CD4-positive, alpha-beta T cell (primary cell): ENCODE results near the gene NABP1. TPM values are rescaled to one million over a fixed set of nuclear protein-coding genes. Genes with fewer than 3 reads are reported as not detected.

Source experiments
- ATAC-seq: fragments of 200-7000 bp; cut with Tn5 transposase; one replicate; pipeline ENCODE4 v1.10.0; 2022; ENCODE audit warnings: mild to moderate bottlenecking; ENCODE audit not compliant: poor library complexity
- CTCF ChIA-PET: fragments of 350-600 bp; sonication (Branson Sonifier 250); formaldehyde crosslinking; loops from one replicate; lab custom pipeline; 2021; ENCODE audit warnings: antibody characterized with exemption, inconsistent platforms; lab: Charles Lee
- POLR2A ChIA-PET: fragments of 350-600 bp; sonication (Branson Sonifier 250); formaldehyde crosslinking; loops from one replicate; lab custom pipeline; 2021; ENCODE audit warnings: antibody characterized with exemption, inconsistent platforms; lab: Charles Lee
- DNase-seq, 14 experiments: peaks; one replicate each; pipeline ENCODE4 v3.0.0-alpha.2; 2013 to 2020; ENCODE audit warnings: mixed read lengths in 2 of 14
- H3K27ac ChIP-seq, 2 donors: one replicate each; pipeline versions ENCODE4 v1.5.1 to v1.7.0; 2013; ENCODE audit warnings: low read length in 2 of 2, low read depth in 1 of 2, mild to moderate bottlenecking in 1 of 2
- H3K27me3 ChIP-seq, 2 experiments: 1 replicate in 1 of 2; 2 replicates in 1 of 2; pipeline versions ENCODE4 v1.6.1 to v1.7.0; 2013; ENCODE audit warnings: low read length in 2 of 2, control low read depth in 1 of 2, mild to moderate bottlenecking in 1 of 2, moderate library complexity in 1 of 2; ENCODE audit not compliant: insufficient read depth in 2 of 2, control insufficient read depth in 1 of 2
- H3K36me3 ChIP-seq: one replicate; pipeline ENCODE4 v1.6.1; 2013; ENCODE audit warnings: low read length, control low read depth; ENCODE audit not compliant: insufficient read depth
- H3K4me1 ChIP-seq: one replicate; pipeline ENCODE4 v1.6.1; 2013; ENCODE audit warnings: low read length, control low read depth; ENCODE audit not compliant: insufficient read depth
- H3K4me3 ChIP-seq: one replicate; pipeline ENCODE4 v1.5.1; 2013; ENCODE audit warnings: mild to moderate bottlenecking, low read length, moderate library complexity
- H3K9me3 ChIP-seq, 2 experiments: 1 replicate in 1 of 2; 2 replicates in 1 of 2; pipeline versions ENCODE4 v1.6.1 to v1.7.0; 2013; ENCODE audit warnings: low read length in 2 of 2, mild to moderate bottlenecking in 2 of 2, control low read depth in 1 of 2, moderate library complexity in 1 of 2; ENCODE audit not compliant: control insufficient read depth in 1 of 2, insufficient read depth in 1 of 2
- H3K27ac Mint-ChIP-seq: one replicate; pipeline ENCODE4 v1.8.0; 2020; ENCODE audit warnings: mixed read lengths
- H3K27me3 Mint-ChIP-seq: one replicate; pipeline ENCODE4 v1.8.0; 2021; ENCODE audit warnings: mixed read lengths
- H3K36me3 Mint-ChIP-seq: one replicate; pipeline ENCODE4 v1.8.0; 2021; ENCODE audit warnings: low read depth, mixed read lengths
- H3K4me1 Mint-ChIP-seq: one replicate; pipeline ENCODE4 v1.8.0; 2021; ENCODE audit warnings: low read depth, mixed read lengths
- H3K4me3 Mint-ChIP-seq: one replicate; pipeline ENCODE4 v1.8.0; 2020; ENCODE audit warnings: mild to moderate bottlenecking, mixed read lengths
- H3K9me3 Mint-ChIP-seq: one replicate; pipeline ENCODE4 v1.8.0; 2020; ENCODE audit warnings: mixed read lengths
- CTCF ChIP-seq: fragments of 200-600 bp; IDR thresholded peaks from one replicate; pipeline ENCODE4 v1.8.0; 2022; ENCODE audit warnings: antibody characterized with exemption, mild to moderate bottlenecking
- intact Hi-C, 2 experiments: fragments of 100-400 bp; cut with DNase I in 1 of 2; cut with micrococcal nuclease in 1 of 2; formaldehyde crosslinking; loops; one replicate each; pipeline versions ENCODE4 v1.15.1 to v1.9.0; 2023 to 2025; cut with DNase I, micrococcal nuclease
- total RNA-seq, 174 experiments: library from RNA in 2 of 174; stranded (reverse) in 2 of 174; gene quantifications; one replicate each; pipeline ENCODE4 v1.2.3 and lab custom pipeline; 2021 to 2026

NABP1 gene
- total RNA-seq, 2 experiments from 2014 or later, result 32.0 to 32.9 TPM

- no peak for DNase-seq
- no peak for TF ChIP-seq CTCF
- H3K9me3 Mint-ChIP-seq, result no peaks in the 10 kb centered on the region
- no peak overlapping the region for H3K27ac Mint-ChIP-seq
- POLR2A ChIA-PET, result no interaction called here
- Histone ChIP-seq H3K9me3 (no peaks in the 10 kb centered on the region), H3K27me3 (no peaks in the 10 kb centered on the region), H3K4me1 (no peaks in the 10 kb centered on the region), H3K27ac (no peak overlapping the region), H3K36me3 (peaks cover 2% of the 10 kb centered on the region), H3K4me3 (no peak overlapping the region)
- H3K27me3 Mint-ChIP-seq, result no peaks in the 10 kb centered on the region
- CTCF ChIA-PET, result no interaction called here
- no peaks in the 10 kb centered on the region for H3K4me1 Mint-ChIP-seq
- H3K36me3 Mint-ChIP-seq, result peaks cover 2% of the 10 kb centered on the region
- no peak overlapping the region for H3K4me3 Mint-ChIP-seq
- ATAC-seq, result no peak
- intact Hi-C loops, result no loop called here
Measured at GRCh38 chr2:191714925-191715324, 37.0 kb downstream of the NABP1 start.

- Histone ChIP-seq H3K36me3 (peaks cover 2% of the 10 kb centered on the region), H3K9me3 (no peaks in the 10 kb centered on the region), H3K4me3 (no peak overlapping the region), H3K27ac (no peak overlapping the region), H3K4me1 (no peaks in the 10 kb centered on the region), H3K27me3 (no peaks in the 10 kb centered on the region)
- ATAC-seq (no peak), DNase-seq (no peak)
- intact Hi-C loops, result no loop called here
- Mint-ChIP-seq H3K36me3 (no peaks in the 10 kb centered on the region), H3K4me3 (no peak overlapping the region), H3K9me3 (no peaks in the 10 kb centered on the region), H3K4me1 (no peaks in the 10 kb centered on the region), H3K27ac (no peak overlapping the region), H3K27me3 (no peaks in the 10 kb centered on the region)
- no peak for TF ChIP-seq CTCF
- CTCF ChIA-PET, result no interaction called here
- POLR2A ChIA-PET, result no interaction called here
Measured at GRCh38 chr2:191715471-191715870, 37.5 kb downstream of the NABP1 start.

GRCh38 chr2:191719261-191719660 lies 41.3 kb downstream of the NABP1 start:
- POLR2A ChIA-PET, result no interaction called here
- H3K4me1 ChIP-seq, result no peaks in the 10 kb centered on the region
- Mint-ChIP-seq H3K27ac (no peak overlapping the region), H3K27me3 (no peaks in the 10 kb centered on the region), H3K4me3 (no peak overlapping the region), H3K9me3 (no peaks in the 10 kb centered on the region), H3K4me1 (no peaks in the 10 kb centered on the region), H3K36me3 (no peaks in the 10 kb centered on the region)
- no peaks in the 10 kb centered on the region for H3K36me3 ChIP-seq
- H3K27me3 ChIP-seq, result no peaks in the 10 kb centered on the region
- CTCF ChIA-PET, result no interaction called here
- DNase-seq, result no peak
- no peak overlapping the region for H3K27ac ChIP-seq
- H3K4me3 ChIP-seq, result no peak overlapping the region
- ATAC-seq, result no peak
- TF ChIP-seq CTCF, result no peak
- no peaks in the 10 kb centered on the region for H3K9me3 ChIP-seq
- intact Hi-C loops, result no loop called here
